Measurements from ENCODE around the gene OXNAD1.

The OXNAD1 gene

GRCh38 chr3:16249886-16250285 lies 15.1 kb upstream of the OXNAD1 start:
- Histone ChIP-seq H3K27ac (ENCODE audit: low read length) (no peak overlapping the region), H3K36me3 (ENCODE audit: insufficient read depth, low read depth, low read length) (no peaks in the 10 kb centered on the region), H3K9me3 (ENCODE audit: insufficient read depth, low read depth, low read length) (no peaks in the 10 kb centered on the region), H3K27me3 (ENCODE audit: insufficient read depth, low read length) (no peaks in the 10 kb centered on the region), H3K4me3 (ENCODE audit: low read length) (no peak overlapping the region), H3K9ac (ENCODE audit: low read depth, low read length) (no peak overlapping the region), H3K4me1 (ENCODE audit: insufficient read depth, low read length) (no peaks in the 10 kb centered on the region)

- no peaks in the 10 kb centered on the region for H3K4me1 ChIP-seq (ENCODE audit: insufficient read depth, low read length)
- no peaks in the 10 kb centered on the region for H3K27me3 ChIP-seq (ENCODE audit: insufficient read depth, low read length)
- no peak overlapping the region for H3K27ac ChIP-seq (ENCODE audit: low read length)
- no peak overlapping the region for H3K4me3 ChIP-seq (ENCODE audit: low read length)
- no peaks in the 10 kb centered on the region for H3K36me3 ChIP-seq (ENCODE audit: insufficient read depth, low read depth, low read length)
- H3K9me3 ChIP-seq (ENCODE audit: insufficient read depth, low read depth, low read length) = no peaks in the 10 kb centered on the region
- H3K9ac ChIP-seq (ENCODE audit: low read depth, low read length) = no peak overlapping the region
Observed at GRCh38 chr3:16251316-16252085, 13.5 kb upstream of the OXNAD1 start.

GRCh38 chr3:16252243-16252978 lies 12.6 kb upstream of the OXNAD1 start:
- Histone ChIP-seq H3K27me3 (ENCODE audit: insufficient read depth, low read length) (no peaks in the 10 kb centered on the region), H3K4me3 (ENCODE audit: low read length) (no peak overlapping the region), H3K36me3 (ENCODE audit: insufficient read depth, low read depth, low read length) (no peaks in the 10 kb centered on the region), H3K27ac (ENCODE audit: low read length) (no peak overlapping the region), H3K9ac (ENCODE audit: low read depth, low read length) (no peak overlapping the region), H3K9me3 (ENCODE audit: insufficient read depth, low read depth, low read length) (no peaks in the 10 kb centered on the region), H3K4me1 (ENCODE audit: insufficient read depth, low read length) (no peaks in the 10 kb centered on the region)

- Histone ChIP-seq H3K27ac (ENCODE audit: low read length) (no peak overlapping the region), H3K9ac (ENCODE audit: low read depth, low read length) (no peak overlapping the region), H3K4me1 (ENCODE audit: insufficient read depth, low read length) (no peaks in the 10 kb centered on the region), H3K27me3 (ENCODE audit: insufficient read depth, low read length) (no peaks in the 10 kb centered on the region), H3K36me3 (ENCODE audit: insufficient read depth, low read depth, low read length) (no peaks in the 10 kb centered on the region), H3K9me3 (ENCODE audit: insufficient read depth, low read depth, low read length) (no peaks in the 10 kb centered on the region), H3K4me3 (ENCODE audit: low read length) (no peak overlapping the region)
Observed at GRCh38 chr3:16252988-16253387, 12.0 kb upstream of the OXNAD1 start.

- Histone ChIP-seq H3K27me3 (ENCODE audit: insufficient read depth, low read length) (no peaks in the 10 kb centered on the region), H3K27ac (ENCODE audit: low read length) (no peak overlapping the region), H3K36me3 (ENCODE audit: insufficient read depth, low read depth, low read length) (no peaks in the 10 kb centered on the region), H3K4me1 (ENCODE audit: insufficient read depth, low read length) (no peaks in the 10 kb centered on the region), H3K9ac (ENCODE audit: low read depth, low read length) (no peak overlapping the region), H3K4me3 (ENCODE audit: low read length) (no peak overlapping the region), H3K9me3 (ENCODE audit: insufficient read depth, low read depth, low read length) (no peaks in the 10 kb centered on the region)
Observed at GRCh38 chr3:16253601-16254000, 11.4 kb upstream of the OXNAD1 start.

- Histone ChIP-seq H3K4me1 (ENCODE audit: insufficient read depth, low read length) (no peaks in the 10 kb centered on the region), H3K27ac (ENCODE audit: low read length) (no peak overlapping the region), H3K27me3 (ENCODE audit: insufficient read depth, low read length) (no peaks in the 10 kb centered on the region), H3K36me3 (ENCODE audit: insufficient read depth, low read depth, low read length) (peaks cover 13% of the 10 kb centered on the region; the same call in 1 of the 2 replicates), H3K9ac (ENCODE audit: low read depth, low read length) (no peak overlapping the region), H3K9me3 (ENCODE audit: insufficient read depth, low read depth, low read length) (no peaks in the 10 kb centered on the region), H3K4me3 (ENCODE audit: low read length) (no peak overlapping the region)
Observed at GRCh38 chr3:16254916-16255315, 10.1 kb upstream of the OXNAD1 start.

- H3K9ac ChIP-seq (ENCODE audit: low read depth, low read length) = no peak overlapping the region
- no peak overlapping the region for H3K27ac ChIP-seq (ENCODE audit: low read length)
- peaks cover 17% of the 10 kb centered on the region for H3K36me3 ChIP-seq (ENCODE audit: insufficient read depth, low read depth, low read length)
- no peak overlapping the region for H3K4me3 ChIP-seq (ENCODE audit: low read length)
- no peaks in the 10 kb centered on the region for H3K9me3 ChIP-seq (ENCODE audit: insufficient read depth, low read depth, low read length)
- no peaks in the 10 kb centered on the region for H3K27me3 ChIP-seq (ENCODE audit: insufficient read depth, low read length)
- H3K4me1 ChIP-seq (ENCODE audit: insufficient read depth, low read length) = no peaks in the 10 kb centered on the region
Observed at GRCh38 chr3:16255326-16255725, 9.7 kb upstream of the OXNAD1 start.

GRCh38 chr3:16255726-16256125 lies 9.3 kb upstream of the OXNAD1 start:
- no peaks in the 10 kb centered on the region for H3K27me3 ChIP-seq (ENCODE audit: insufficient read depth, low read length)
- H3K9ac ChIP-seq (ENCODE audit: low read depth, low read length) = no peak overlapping the region
- H3K4me1 ChIP-seq (ENCODE audit: insufficient read depth, low read length) = no peaks in the 10 kb centered on the region
- no peak overlapping the region for H3K27ac ChIP-seq (ENCODE audit: low read length)
- H3K36me3 ChIP-seq (ENCODE audit: insufficient read depth, low read depth, low read length) = peaks cover 20% of the 10 kb centered on the region
- no peak overlapping the region for H3K4me3 ChIP-seq (ENCODE audit: low read length)
- no peaks in the 10 kb centered on the region for H3K9me3 ChIP-seq (ENCODE audit: insufficient read depth, low read depth, low read length)

DNA sequence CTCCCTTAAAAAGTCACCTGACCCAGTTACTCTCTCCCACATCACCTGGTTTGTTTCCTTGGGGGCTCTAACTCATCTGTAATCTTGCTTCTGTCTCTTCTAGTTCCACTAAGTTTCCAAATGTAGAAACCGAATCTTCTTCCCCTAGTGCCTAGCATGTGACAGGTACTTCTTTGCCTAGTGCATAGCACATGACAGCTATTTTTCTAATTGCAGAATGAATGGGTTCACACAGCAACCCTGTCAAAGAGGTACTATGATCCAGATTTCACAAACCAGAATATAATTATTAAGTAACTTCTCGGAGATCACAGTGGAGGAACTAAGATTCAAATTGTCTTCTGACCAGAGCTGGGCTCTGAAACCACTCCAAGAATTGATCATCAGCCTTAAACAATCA lies 7.7 kb upstream of the OXNAD1 start:
- peaks cover 34% of the 10 kb centered on the region for H3K36me3 ChIP-seq (ENCODE audit: insufficient read depth, low read depth, low read length)
- no peaks in the 10 kb centered on the region for H3K9me3 ChIP-seq (ENCODE audit: insufficient read depth, low read depth, low read length)
- no peak overlapping the region for H3K27ac ChIP-seq (ENCODE audit: low read length)
- no peaks in the 10 kb centered on the region for H3K27me3 ChIP-seq (ENCODE audit: insufficient read depth, low read length)
- H3K9ac ChIP-seq (ENCODE audit: low read depth, low read length) = no peak overlapping the region
- H3K4me3 ChIP-seq (ENCODE audit: low read length) = no peak overlapping the region
- no peaks in the 10 kb centered on the region for H3K4me1 ChIP-seq (ENCODE audit: insufficient read depth, low read length)

- Histone ChIP-seq H3K9ac (ENCODE audit: low read depth, low read length) (no peak overlapping the region), H3K27ac (ENCODE audit: low read length) (no peak overlapping the region), H3K36me3 (ENCODE audit: insufficient read depth, low read depth, low read length) (peaks cover 34% of the 10 kb centered on the region), H3K4me1 (ENCODE audit: insufficient read depth, low read length) (no peaks in the 10 kb centered on the region), H3K27me3 (ENCODE audit: insufficient read depth, low read length) (no peaks in the 10 kb centered on the region), H3K9me3 (ENCODE audit: insufficient read depth, low read depth, low read length) (no peaks in the 10 kb centered on the region), H3K4me3 (ENCODE audit: low read length) (no peak overlapping the region)
Observed at GRCh38 chr3:16258177-16258576, 6.8 kb upstream of the OXNAD1 start.

- Histone ChIP-seq H3K4me3 (ENCODE audit: low read length) (no peak overlapping the region), H3K27ac (ENCODE audit: low read length) (no peak overlapping the region), H3K36me3 (ENCODE audit: insufficient read depth, low read depth, low read length) (peaks cover 34% of the 10 kb centered on the region), H3K4me1 (ENCODE audit: insufficient read depth, low read length) (no peaks in the 10 kb centered on the region), H3K9me3 (ENCODE audit: insufficient read depth, low read depth, low read length) (no peaks in the 10 kb centered on the region), H3K9ac (ENCODE audit: low read depth, low read length) (no peak overlapping the region), H3K27me3 (ENCODE audit: insufficient read depth, low read length) (no peaks in the 10 kb centered on the region)
Observed at GRCh38 chr3:16258866-16259265, 6.1 kb upstream of the OXNAD1 start.

GRCh38 chr3:16260046-16260445 lies 5.0 kb upstream of the OXNAD1 start:
- Histone ChIP-seq H3K9me3 (ENCODE audit: insufficient read depth, low read depth, low read length) (no peaks in the 10 kb centered on the region), H3K4me1 (ENCODE audit: insufficient read depth, low read length) (no peaks in the 10 kb centered on the region), H3K9ac (ENCODE audit: low read depth, low read length) (no peak overlapping the region), H3K4me3 (ENCODE audit: low read length) (no peak overlapping the region), H3K36me3 (ENCODE audit: insufficient read depth, low read depth, low read length) (peaks cover 34% of the 10 kb centered on the region), H3K27me3 (ENCODE audit: insufficient read depth, low read length) (no peaks in the 10 kb centered on the region), H3K27ac (ENCODE audit: low read length) (no peak overlapping the region)

Data from iPS-20b (cell line).